Neuronal stem cell (in vitro differentiated cells): ENCODE data around the gene LARP4.
"Not testable (repeated sequence)": the region's sequence is repeated elsewhere in the genome, so short reads cannot be mapped to it uniquely, and the experiment has no call there.

Experiments used
- DNase-seq: peaks from one replicate; pipeline ENCODE4 v3.0.0-alpha.2; 2013; ENCODE audit warnings: low spot score
- H2AFZ ChIP-seq: one replicate; pipeline ENCODE4 v1.6.1; 2013; ENCODE audit warnings: mild to moderate bottlenecking, low read length, inconsistent platforms
- H2AK5ac ChIP-seq: 2 replicates; pipeline ENCODE4 v1.6.1; 2013; ENCODE audit warnings: low read depth, mild to moderate bottlenecking, inconsistent platforms, low read length, moderate library complexity, mixed read lengths
- H2BK120ac ChIP-seq: 2 replicates; pipeline ENCODE4 v1.6.1; 2013; ENCODE audit warnings: low read depth, mild to moderate bottlenecking, inconsistent platforms, low read length, moderate library complexity, mixed read lengths
- H2BK12ac ChIP-seq: one replicate; pipeline ENCODE4 v1.6.1; 2013; ENCODE audit warnings: low read length, inconsistent platforms
- H2BK15ac ChIP-seq: 2 replicates; pipeline ENCODE4 v1.6.1; 2013; ENCODE audit warnings: mild to moderate bottlenecking, low read length, inconsistent platforms, mixed read lengths
- H2BK5ac ChIP-seq: one replicate; pipeline ENCODE4 v1.6.1; 2013; ENCODE audit warnings: inconsistent platforms, mild to moderate bottlenecking, low read length, moderate library complexity
- H3K14ac ChIP-seq: one replicate; pipeline ENCODE4 v1.6.1; 2013; ENCODE audit warnings: low read length, inconsistent platforms
- H3K18ac ChIP-seq: 2 replicates; pipeline ENCODE4 v1.6.1; 2013; ENCODE audit warnings: low read length, inconsistent platforms
- H3K23ac ChIP-seq: 2 replicates; pipeline ENCODE4 v1.6.1; 2013; ENCODE audit warnings: low read depth, mild to moderate bottlenecking, mixed read lengths, low read length, inconsistent platforms; ENCODE audit not compliant: poor library complexity
- H3K27ac ChIP-seq: replicated peaks from 3 replicates; pipeline ENCODE4 v1.5.1; 2013; ENCODE audit warnings: low read length, inconsistent platforms
- H3K27me3 ChIP-seq, 3 experiments: 2 replicates each; pipeline ENCODE4 v1.6.1; 2013; ENCODE audit warnings: low read length in 3 of 3, mild to moderate bottlenecking in 2 of 3, inconsistent platforms in 1 of 3, low read depth in 1 of 3, mixed read lengths in 1 of 3, moderate library complexity in 1 of 3; ENCODE audit not compliant: control insufficient read depth in 3 of 3, insufficient read depth in 3 of 3
- H3K36me3 ChIP-seq, 2 donors: replicated peaks in 1 of 2; 2 replicates each; pipeline ENCODE4 v1.6.1; 2013; ENCODE audit warnings: low read length in 2 of 2; ENCODE audit not compliant: control insufficient read depth in 2 of 2, insufficient read depth in 2 of 2
- H3K4ac ChIP-seq: 2 replicates; pipeline ENCODE4 v1.6.1; 2013; ENCODE audit warnings: inconsistent platforms, mild to moderate bottlenecking, low read length, moderate library complexity
- H3K4me1 ChIP-seq, 2 donors: 1 replicate in 1 of 2; 2 replicates in 1 of 2; pipeline ENCODE4 v1.6.1; 2013; ENCODE audit warnings: low read length in 2 of 2, low read depth in 1 of 2; ENCODE audit not compliant: control insufficient read depth in 2 of 2, insufficient read depth in 1 of 2
- H3K4me2 ChIP-seq: one replicate; pipeline ENCODE4 v1.6.1; 2013; ENCODE audit warnings: mild to moderate bottlenecking, low read length, inconsistent platforms; ENCODE audit not compliant: insufficient read depth, poor library complexity, severe bottlenecking
- H3K4me3 ChIP-seq, 2 donors: 2 replicates each; pipeline ENCODE4 v1.5.1; 2013; ENCODE audit warnings: low read length in 2 of 2, mild to moderate bottlenecking in 2 of 2, inconsistent platforms in 1 of 2, moderate library complexity in 1 of 2
- H3K79me1 ChIP-seq: one replicate; pipeline ENCODE4 v1.6.1; 2013; ENCODE audit warnings: low read depth, mild to moderate bottlenecking, inconsistent platforms, low read length, moderate library complexity
- H3K9ac ChIP-seq: one replicate; pipeline ENCODE4 v1.6.1; 2013; ENCODE audit warnings: mild to moderate bottlenecking, low read depth, low read length, inconsistent platforms; ENCODE audit not compliant: poor library complexity
- H3K9me3 ChIP-seq, 2 donors: replicated peaks in 1 of 2; 2 replicates each; pipeline versions ENCODE3 to v1.6.1; 2013; ENCODE audit warnings: low read length in 2 of 2, mild to moderate bottlenecking in 2 of 2, inconsistent platforms in 1 of 2, low read depth in 1 of 2, mixed read lengths in 1 of 2, moderate library complexity in 1 of 2; ENCODE audit not compliant: control insufficient read depth in 2 of 2, insufficient read depth in 1 of 2
- H4K8ac ChIP-seq: one replicate; pipeline ENCODE4 v1.6.1; 2013; ENCODE audit warnings: low read depth, mild to moderate bottlenecking, inconsistent platforms, low read length, moderate library complexity
- H4K91ac ChIP-seq: one replicate; pipeline ENCODE4 v1.6.1; 2013; ENCODE audit warnings: low read length, low read depth, mild to moderate bottlenecking, inconsistent platforms; ENCODE audit not compliant: poor library complexity
- WGBS, 2 donors: extraction: QIAGEN DNeasy Blood & Tissue Kit; methylation state at CpG; one replicate each; pipeline ENCODE4 v1.1.7; 2013; ENCODE audit warnings: missing lambda C conversion rate in 2 of 2, mixed read lengths in 1 of 2; ENCODE audit not compliant: insufficient read length in 2 of 2, insufficient replicate concordance in 1 of 2; ENCODE audit errors: extremely low coverage in 2 of 2; 5-methylcytosine and 5-hydroxymethylcytosine counted together

LARP4 gene

GRCh38 chr12:50363141-50363540 lies 37.5 kb upstream of the LARP4 start:
- no peak for DNase-seq
- H4K8ac ChIP-seq: no peak overlapping the region
- H3K79me1 ChIP-seq: no peaks in the 10 kb centered on the region
- H2BK15ac ChIP-seq: no peak overlapping the region
- peak overlapping the region; percentile 29 for H2AFZ ChIP-seq
- H2BK5ac ChIP-seq: no peak overlapping the region
- H3K18ac ChIP-seq: no peak overlapping the region
- no CpG with 5 or more reads among the region's 5 CpGs for WGBS, 2 donors
- no peak overlapping the region for H2BK12ac ChIP-seq
- H4K91ac ChIP-seq: no peak overlapping the region
- H3K4me3 ChIP-seq: no peak overlapping the region
- H3K4me2 ChIP-seq: no peak overlapping the region
- no peaks in the 10 kb centered on the region for H3K27me3 ChIP-seq
- no peaks in the 10 kb centered on the region for H3K4me1 ChIP-seq
- no peaks in the 10 kb centered on the region for H3K36me3 ChIP-seq
- H3K9me3 ChIP-seq: no peaks in the 10 kb centered on the region
- no peak overlapping the region for H3K9ac ChIP-seq
- no peak overlapping the region for H3K23ac ChIP-seq
- no peak overlapping the region for H3K4ac ChIP-seq
- no peak overlapping the region for H3K14ac ChIP-seq
- no peak overlapping the region for H3K27ac ChIP-seq
- H2BK120ac ChIP-seq: no peak overlapping the region
- H2AK5ac ChIP-seq: no peak overlapping the region

- no peak overlapping the region for H3K9ac ChIP-seq
- H3K27me3 ChIP-seq: no peaks in the 10 kb centered on the region
- no peak overlapping the region for H2BK15ac ChIP-seq
- H4K91ac ChIP-seq: no peak overlapping the region
- no peak overlapping the region for H2AK5ac ChIP-seq
- H3K36me3 ChIP-seq: no peaks in the 10 kb centered on the region
- no peak for DNase-seq
- H3K14ac ChIP-seq: no peak overlapping the region
- no peak overlapping the region for H3K4ac ChIP-seq
- H3K4me2 ChIP-seq: no peak overlapping the region
- no peak overlapping the region for H2AFZ ChIP-seq
- H2BK12ac ChIP-seq: no peak overlapping the region
- no peaks in the 10 kb centered on the region for H3K79me1 ChIP-seq
- no peak overlapping the region for H3K18ac ChIP-seq
- no peak overlapping the region for H3K27ac ChIP-seq
- no peak overlapping the region for H2BK5ac ChIP-seq
- no peaks in the 10 kb centered on the region for H3K4me1 ChIP-seq
- H4K8ac ChIP-seq: no peak overlapping the region
- H3K9me3 ChIP-seq: no peaks in the 10 kb centered on the region
- H3K4me3 ChIP-seq: no peak overlapping the region
- H2BK120ac ChIP-seq: no peak overlapping the region
- no peak overlapping the region for H3K23ac ChIP-seq
- WGBS, 2 donors: no CpG with 5 or more reads among the region's 9 CpGs
Observed at GRCh38 chr12:50365709-50366406, 34.8 kb upstream of the LARP4 start.

DNA sequence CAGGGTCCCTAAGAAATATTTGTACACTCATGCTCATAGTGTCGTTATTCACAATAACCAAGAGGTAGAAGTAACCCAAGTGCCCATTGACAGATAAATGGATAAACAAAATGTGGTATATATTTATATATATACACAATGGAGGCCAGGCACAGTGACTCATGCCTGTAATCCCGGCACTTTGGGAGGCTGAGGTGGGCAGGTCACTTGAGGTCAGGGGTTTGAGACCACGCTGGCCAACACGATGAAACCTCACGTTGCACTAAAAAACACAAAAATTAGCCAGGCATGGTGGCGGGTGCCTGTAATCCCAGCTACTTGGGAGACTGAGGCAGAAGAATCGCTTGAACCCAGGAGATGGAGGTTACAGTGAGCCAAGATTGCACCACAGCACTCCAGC lies 30.0 kb upstream of the LARP4 start:
- H2BK12ac ChIP-seq, H3K27ac ChIP-seq, H2BK15ac ChIP-seq, H3K18ac ChIP-seq, H3K9ac ChIP-seq, H3K14ac ChIP-seq, DNase-seq, H3K27me3 ChIP-seq, H2AFZ ChIP-seq, H2BK5ac ChIP-seq, H3K36me3 ChIP-seq, H4K91ac ChIP-seq, H2BK120ac ChIP-seq, H3K9me3 ChIP-seq, H3K4me3 ChIP-seq, H3K4me1 ChIP-seq, H3K23ac ChIP-seq, H3K79me1 ChIP-seq, H3K4me2 ChIP-seq, H4K8ac ChIP-seq, H3K4ac ChIP-seq, H2AK5ac ChIP-seq: not testable (repeated sequence)
- no CpG with 5 or more reads among the region's 7 CpGs for WGBS, 2 donors

- peak overlapping the region; percentile 76 for H3K18ac ChIP-seq
- no peak overlapping the region for H3K4me2 ChIP-seq
- H3K4me3 ChIP-seq: no peak overlapping the region
- no peak overlapping the region for H4K91ac ChIP-seq
- no peaks in the 10 kb centered on the region for H3K9me3 ChIP-seq
- H4K8ac ChIP-seq: no peak overlapping the region
- H3K23ac ChIP-seq: peak overlapping the region; percentile 80
- H2BK120ac ChIP-seq: no peak overlapping the region
- no peaks in the 10 kb centered on the region for H3K4me1 ChIP-seq
- peak overlapping the region; percentile 77 for H3K9ac ChIP-seq
- H3K79me1 ChIP-seq: peaks cover 2% of the 10 kb centered on the region
- H2BK5ac ChIP-seq: no peak overlapping the region
- H2AK5ac ChIP-seq: no peak overlapping the region
- no peaks in the 10 kb centered on the region for H3K27me3 ChIP-seq
- WGBS, 2 donors: no CpG with 5 or more reads among the region's 8 CpGs
- H2BK12ac ChIP-seq: peak overlapping the region; percentile 73
- H2AFZ ChIP-seq: no peak overlapping the region
- H3K36me3 ChIP-seq: no peaks in the 10 kb centered on the region
- H3K27ac ChIP-seq: no peak overlapping the region
- peak overlapping the region; percentile 53 for H3K4ac ChIP-seq
- H2BK15ac ChIP-seq: peak overlapping the region; percentile 37
- DNase-seq: no peak
- peak overlapping the region; percentile 38 for H3K14ac ChIP-seq
Observed at GRCh38 chr12:50375802-50376201, 24.9 kb upstream of the LARP4 start.
